Thyroid gland (tissue), 4 donors: ENCODE results near the gene MYO1E.

Experiments used
- CTCF ChIP-seq, 6 experiments: fragments of 200-600 bp in 3 of 6; fragments of 450-650 bp in 3 of 6; sonication (generic) in 3 of 6; IDR thresholded peaks; one replicate each; pipeline ENCODE4 v1.5.1; 2016 to 2019; ENCODE audit warnings: antibody characterized with exemption in 6 of 6, mild to moderate bottlenecking in 2 of 6, inconsistent platforms in 1 of 6, moderate library complexity in 1 of 6
- POLR2A ChIP-seq, 2 donors: fragments of 450-650 bp; IDR thresholded peaks; one replicate each; pipeline ENCODE4 v1.6.1; 2017; ENCODE audit warnings: antibody characterized with exemption in 2 of 2, mild to moderate bottlenecking in 2 of 2, moderate library complexity in 1 of 2

GRCh38 chr15:59303633-59304032 is 69.0 kb downstream of the MYO1E start:
- TF ChIP-seq CTCF (IDR thresholded peaks at IDR 0.05) (no peak), POLR2A (IDR thresholded peaks at IDR 0.05) (no peak)
